Fibroblast of pulmonary artery (primary cell): ENCODE data around the gene SLC2A13.
"Not testable (repeated sequence)": the region's sequence is repeated elsewhere in the genome, so short reads cannot be mapped to it uniquely, and the experiment has no call there.

ENCODE experiments used
- DNase-seq: peaks from one replicate; pipeline ENCODE4 v3.0.0-alpha.2; 2010; ENCODE audit warnings: low read depth
- H3K4me3 ChIP-seq: replicated peaks from 2 replicates; pipeline ENCODE4 v1.5.1; 2011; ENCODE audit warnings: low read depth, mild to moderate bottlenecking, control low read depth, low read length, moderate library complexity
- TF ChIP-seq, protein P1 (sequence below): IDR thresholded peaks from 2 replicates; pipeline ENCODE4 v1.5.1; 2011; ENCODE audit warnings: mild to moderate bottlenecking, control low read depth, low read length, inconsistent platforms; ENCODE audit errors: missing control alignments

SLC2A13 gene

DNA sequence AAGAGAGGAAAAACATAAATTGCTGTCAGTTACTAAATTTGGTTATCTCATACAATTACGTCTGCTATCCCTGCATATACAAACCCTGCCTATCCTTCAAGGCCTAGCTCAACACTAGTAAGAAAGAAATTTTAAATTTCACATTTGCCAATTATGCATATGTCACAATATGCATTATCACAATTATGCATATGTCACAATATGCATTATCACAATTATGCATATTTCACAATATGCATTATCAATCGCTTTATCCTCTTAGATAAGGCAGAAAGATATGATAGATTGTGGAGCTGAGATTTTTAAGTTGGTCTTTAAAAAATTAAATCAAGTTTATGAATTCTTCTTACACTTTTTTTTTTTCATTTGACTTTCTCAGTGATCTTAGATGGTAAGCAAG is 291.3 kb downstream of the SLC2A13 start:
- TF ChIP-seq, protein P1, sequence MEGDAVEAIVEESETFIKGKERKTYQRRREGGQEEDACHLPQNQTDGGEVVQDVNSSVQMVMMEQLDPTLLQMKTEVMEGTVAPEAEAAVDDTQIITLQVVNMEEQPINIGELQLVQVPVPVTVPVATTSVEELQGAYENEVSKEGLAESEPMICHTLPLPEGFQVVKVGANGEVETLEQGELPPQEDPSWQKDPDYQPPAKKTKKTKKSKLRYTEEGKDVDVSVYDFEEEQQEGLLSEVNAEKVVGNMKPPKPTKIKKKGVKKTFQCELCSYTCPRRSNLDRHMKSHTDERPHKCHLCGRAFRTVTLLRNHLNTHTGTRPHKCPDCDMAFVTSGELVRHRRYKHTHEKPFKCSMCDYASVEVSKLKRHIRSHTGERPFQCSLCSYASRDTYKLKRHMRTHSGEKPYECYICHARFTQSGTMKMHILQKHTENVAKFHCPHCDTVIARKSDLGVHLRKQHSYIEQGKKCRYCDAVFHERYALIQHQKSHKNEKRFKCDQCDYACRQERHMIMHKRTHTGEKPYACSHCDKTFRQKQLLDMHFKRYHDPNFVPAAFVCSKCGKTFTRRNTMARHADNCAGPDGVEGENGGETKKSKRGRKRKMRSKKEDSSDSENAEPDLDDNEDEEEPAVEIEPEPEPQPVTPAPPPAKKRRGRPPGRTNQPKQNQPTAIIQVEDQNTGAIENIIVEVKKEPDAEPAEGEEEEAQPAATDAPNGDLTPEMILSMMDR, result no peak
- DNase-seq, result no peak
- H3K4me3 ChIP-seq, result no peak overlapping the region

DNA sequence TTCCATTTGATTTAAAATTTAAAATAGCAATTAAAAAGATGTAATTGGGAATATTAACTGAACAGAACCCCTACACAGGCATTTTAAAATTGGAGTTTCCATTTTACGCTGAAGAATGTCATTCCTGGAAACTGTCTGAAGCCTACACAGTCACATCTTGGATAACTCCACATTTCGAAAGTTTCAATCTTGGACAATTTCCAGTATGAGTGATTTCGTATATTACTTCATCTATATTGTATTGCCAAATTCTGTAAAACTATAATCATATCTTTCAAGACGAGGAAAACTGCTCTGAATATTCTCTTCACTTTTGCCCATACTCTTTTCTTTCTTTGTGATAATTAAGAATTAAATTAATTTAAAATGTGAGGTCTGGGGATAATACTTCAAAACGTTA is 292.1 kb downstream of the SLC2A13 start:
- H3K4me3 ChIP-seq, result no peak overlapping the region
- peak; percentile 89 for DNase-seq
- TF ChIP-seq, protein P1, result no peak

DNA sequence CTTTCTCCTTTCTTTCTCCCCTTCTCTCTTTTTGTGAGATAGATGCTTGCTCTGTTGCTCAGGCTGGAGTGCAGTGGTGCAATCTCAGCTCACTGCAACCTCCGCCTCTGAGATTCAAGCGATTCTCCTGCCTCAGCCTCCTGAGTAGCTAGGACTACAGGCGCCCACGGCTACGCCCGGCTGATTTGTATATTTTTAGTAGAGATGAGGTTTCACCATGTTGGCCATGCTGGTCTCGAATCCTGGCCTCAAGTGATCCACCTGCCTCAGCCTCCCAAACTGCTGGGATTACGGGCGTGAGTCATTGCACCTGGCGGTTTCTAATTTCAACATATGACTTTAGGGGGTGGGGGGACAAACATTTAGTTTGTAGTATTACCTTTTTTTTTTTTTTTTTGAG is 293.4 kb downstream of the SLC2A13 start:
- not testable (repeated sequence) for H3K4me3 ChIP-seq, DNase-seq

DNA sequence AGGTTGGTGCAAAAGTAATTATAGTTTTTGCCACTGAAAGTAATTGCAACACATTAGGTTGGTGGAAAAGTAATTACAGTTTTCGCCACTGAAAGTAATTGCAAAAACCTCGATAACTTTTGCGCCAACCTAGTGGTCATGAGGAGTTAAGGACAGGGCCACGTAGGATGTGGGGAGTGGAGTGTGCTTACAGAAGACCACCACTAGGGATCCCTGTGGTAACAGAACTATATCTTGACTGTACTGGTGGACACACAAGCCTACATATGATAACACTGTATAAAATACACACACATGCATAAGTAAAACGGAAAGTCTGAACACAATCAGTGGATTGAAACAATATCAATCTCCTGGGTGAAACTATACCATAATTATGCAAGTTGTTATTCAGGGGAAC is 298.8 kb downstream of the SLC2A13 start:
- no peak overlapping the region for H3K4me3 ChIP-seq
- peak; percentile 49 for DNase-seq
- TF ChIP-seq, protein P1, result peak; percentile 45

DNA sequence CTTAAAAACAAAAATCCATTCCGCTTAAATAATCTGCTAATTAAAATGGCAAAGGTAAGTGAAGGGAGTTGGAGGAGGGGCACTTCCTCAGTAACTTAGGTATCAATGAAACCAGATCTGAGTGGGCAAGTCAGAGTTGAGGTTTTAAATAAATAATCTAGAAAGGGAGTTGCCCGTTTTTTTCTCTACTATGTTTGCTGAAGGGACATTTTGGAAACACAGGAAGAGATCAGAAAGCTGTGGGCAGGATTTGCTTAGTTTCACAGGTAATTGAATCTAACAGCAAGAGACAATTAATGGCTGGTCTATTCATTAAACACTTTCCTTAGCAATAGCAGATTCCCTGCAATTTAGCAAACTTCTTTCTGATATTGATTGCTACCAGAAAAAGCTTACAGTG is 300.2 kb downstream of the SLC2A13 start:
- TF ChIP-seq, protein P1, result no peak
- DNase-seq, result no peak
- no peak overlapping the region for H3K4me3 ChIP-seq

DNA sequence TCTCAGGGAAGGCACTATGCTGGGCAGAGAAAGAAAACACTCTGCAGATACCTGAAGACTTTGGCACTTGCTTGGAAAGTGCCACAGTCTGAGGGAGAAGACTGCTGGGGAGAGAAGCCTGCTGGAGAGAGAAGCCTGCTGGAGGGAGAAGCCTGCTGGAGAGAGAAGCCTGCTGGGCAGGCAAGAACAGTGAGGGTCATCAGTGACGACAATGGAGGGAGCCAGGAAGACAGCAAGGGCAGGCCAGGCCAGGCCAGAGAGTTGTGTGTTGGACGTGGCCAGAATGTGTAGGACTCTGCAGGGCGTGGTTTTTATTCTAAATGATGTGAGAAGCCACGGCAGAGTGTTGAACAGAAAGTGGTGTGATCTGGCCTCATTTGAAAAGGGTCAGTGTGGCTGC is 301.0 kb downstream of the SLC2A13 start:
- TF ChIP-seq, protein P1, result no peak
- no peak overlapping the region for H3K4me3 ChIP-seq
- DNase-seq, result no peak

DNA sequence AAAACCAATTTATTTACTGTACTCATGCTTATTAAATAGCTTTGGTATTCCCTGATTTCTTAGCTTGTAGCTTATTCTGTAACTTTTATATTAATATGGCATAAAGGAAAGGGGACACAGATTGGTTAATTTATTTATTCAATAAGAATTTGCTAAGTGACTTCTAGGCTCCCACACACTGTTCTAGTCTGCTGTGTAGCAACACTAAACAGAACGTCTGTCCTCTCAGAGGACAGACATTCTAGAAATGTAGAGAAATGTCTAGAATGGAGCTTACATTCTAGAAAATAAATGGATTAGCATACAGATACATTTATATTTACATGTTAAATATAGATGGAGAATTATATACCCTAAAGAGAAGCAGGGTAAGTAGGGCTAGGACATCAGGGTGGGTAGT is 301.4 kb downstream of the SLC2A13 start:
- no peak overlapping the region for H3K4me3 ChIP-seq

More for the DNA sequence above, 301.4 kb downstream of the SLC2A13 start:
- no peak for DNase-seq
- TF ChIP-seq, protein P1, result no peak
